ENCODE data around the gene NOL6.
A peak's percentile ranks its signal among the peaks of the same experiment; 100 is the strongest.

GRCh38 chr9:33414889-33415500, 58.7 kb downstream of the NOL6 start:
- no peak for TF ChIP-seq CEBPB (IDR thresholded peaks at IDR 0.05; ENCODE audit: low read depth)
- TF ChIP-seq EZH2 (IDR thresholded peaks at IDR 0.05) = no peak
- no peak for TF ChIP-seq RAD21 (IDR thresholded peaks at IDR 0.05; ENCODE audit: low read depth)
- TF ChIP-seq MAX (IDR thresholded peaks at IDR 0.05) = 0 out of 2 replicates have a peak, but pooled peaks have one; percentile 0
- TF ChIP-seq CTCF (IDR thresholded peaks at IDR 0.05 in 2 of 3, conservative IDR thresholded peaks at IDR 0.05 in 1 of 3; ENCODE audit: borderline replicate concordance in 1 of 3, insufficient read depth in 1 of 3, low read depth in 2 of 3, low read length in 2 of 3) = no peak
- no peak for TF ChIP-seq POLR2A (IDR thresholded peaks at IDR 0.05; ENCODE audit: borderline replicate concordance, extremely low read depth, insufficient read depth, insufficient read length)
- no peak for TF ChIP-seq ATF3 (IDR thresholded peaks at IDR 0.05)
- no peak for TF ChIP-seq SIN3A (IDR thresholded peaks at IDR 0.05; ENCODE audit: low read depth)
- TF ChIP-seq POLR2AphosphoS5 (IDR thresholded peaks at IDR 0.05; ENCODE audit: low read depth, low read length) = no peak

Measured in HCT116 (cell line).